HG02678 (cell line): Measurements from ENCODE around the gene NPRL2.
"Not testable (repeated sequence)": the region's sequence is repeated elsewhere in the genome, so short reads cannot be mapped to it uniquely, and the experiment has no call there.

Experiments
- ATAC-seq: cut with Tn5 transposase; IDR thresholded peaks from one replicate; pipeline ENCODE4 v1.9.1; 2021; ENCODE audit warnings: mild to moderate bottlenecking, moderate library complexity; ENCODE audit not compliant: unreplicated experiment

The NPRL2 gene

GRCh38 chr3:50314816-50315215 is 35.8 kb downstream of the NPRL2 start:
- ATAC-seq: no peak

- no peak for ATAC-seq
Observed at GRCh38 chr3:50314342-50314741, 36.2 kb downstream of the NPRL2 start.

- not testable (repeated sequence) for ATAC-seq
Observed at GRCh38 chr3:50312041-50312440, 38.5 kb downstream of the NPRL2 start.

GRCh38 chr3:50304601-50305000 is 46.0 kb downstream of the NPRL2 start:
- ATAC-seq: no peak

- ATAC-seq: no peak
Observed at GRCh38 chr3:50303013-50303815, 47.4 kb downstream of the NPRL2 start, which contains the start of gene HYAL1. Gene HYAL1, minus strand, starts transcription at chr3:50303574. Its CDS starts 618 bp downstream, at chr3:50302956.

- ATAC-seq: no peak
Observed at GRCh38 chr3:50302095-50303012, 48.2 kb downstream of the NPRL2 start.

GRCh38 chr3:50300681-50301254 is 49.8 kb downstream of the NPRL2 start:
- ATAC-seq: no peak

- ATAC-seq: no peak
Observed at GRCh38 chr3:50299929-50300680, 50.5 kb downstream of the NPRL2 start.

- no peak for ATAC-seq
Observed at GRCh38 chr3:50299638-50299928, 51.0 kb downstream of the NPRL2 start.

GRCh38 chr3:50298836-50299637 is 51.5 kb downstream of the NPRL2 start, which contains the start of the genes HYAL3 and NAA80:
Gene HYAL3, minus strand, starts transcription at chr3:50299405. Its CDS starts 3,803 bp downstream, at chr3:50295602.
Gene NAA80, minus strand, starts transcription at chr3:50299405. Its CDS starts 1,942 bp downstream, at chr3:50297463.
- ATAC-seq: peak; percentile 86

GRCh38 chr3:50297896-50298725 is 52.5 kb downstream of the NPRL2 start:
- no peak for ATAC-seq

- ATAC-seq: no peak
Observed at GRCh38 chr3:50297384-50297775, 53.2 kb downstream of the NPRL2 start.
